Subcutaneous abdominal adipose tissue (tissue), 5 donors: Measurements from ENCODE around the gene HAP1.

Source experiments
- H3K27ac ChIP-seq: one replicate; pipeline ENCODE4 v1.7.0; 2013; ENCODE audit warnings: low read depth, mild to moderate bottlenecking, inconsistent platforms, low read length, moderate library complexity
- H3K27me3 ChIP-seq, 5 donors: one replicate each; pipeline ENCODE4 v1.7.0; 2013; ENCODE audit warnings: low read length in 5 of 5, inconsistent platforms in 1 of 5; ENCODE audit not compliant: control insufficient read depth in 5 of 5, insufficient read depth in 4 of 5
- H3K36me3 ChIP-seq, 5 donors: one replicate each; pipeline ENCODE4 v1.7.0; 2013; ENCODE audit warnings: low read length in 5 of 5; ENCODE audit not compliant: control insufficient read depth in 5 of 5, insufficient read depth in 5 of 5
- H3K4me1 ChIP-seq, 5 donors: one replicate each; pipeline ENCODE4 v1.7.0; 2013; ENCODE audit warnings: low read length in 5 of 5, mild to moderate bottlenecking in 3 of 5, moderate library complexity in 1 of 5; ENCODE audit not compliant: control insufficient read depth in 5 of 5, insufficient read depth in 5 of 5
- H3K4me3 ChIP-seq, 5 donors: one replicate each; pipeline ENCODE4 v1.7.0; 2013; ENCODE audit warnings: low read length in 5 of 5, low read depth in 1 of 5
- H3K9ac ChIP-seq, 5 donors: one replicate each; pipeline ENCODE4 v1.7.0; 2013; ENCODE audit warnings: low read length in 5 of 5, mild to moderate bottlenecking in 4 of 5, moderate library complexity in 3 of 5
- H3K9me3 ChIP-seq, 5 donors: one replicate each; pipeline ENCODE4 v1.7.0; 2013; ENCODE audit warnings: low read length in 5 of 5; ENCODE audit not compliant: control insufficient read depth in 5 of 5
- donor health status: healthy.
- donor health status: healthy.
- donor health status: healthy.
- donor health status: healthy.
- donor health status: healthy.

The HAP1 gene

GRCh38 chr17:41731836-41732235 lies 2.6 kb downstream of the HAP1 start:
- Histone ChIP-seq H3K27me3 (peaks cover 27 to 46% (median 40%) of the 10 kb centered on the region in 5 donors), H3K36me3 (no peaks in the 10 kb centered on the region), H3K9me3 (no peaks in the 10 kb centered on the region), H3K4me1 (peaks cover 0 to 18% (median 14%) of the 10 kb centered on the region in 5 donors), H3K4me3 (no peak overlapping the region), H3K27ac (no peak overlapping the region), H3K9ac (no peak overlapping the region)

GRCh38 chr17:41730479-41730878 lies 4.0 kb downstream of the HAP1 start:
- Histone ChIP-seq H3K4me3 (no peak overlapping the region), H3K9me3 (no peaks in the 10 kb centered on the region), H3K4me1 (peaks cover 0 to 18% (median 14%) of the 10 kb centered on the region in 5 donors), H3K9ac (no peak overlapping the region), H3K27ac (no peak overlapping the region), H3K36me3 (no peaks in the 10 kb centered on the region), H3K27me3 (peaks cover 22 to 35% (median 34%) of the 10 kb centered on the region in 5 donors)

- H3K27ac ChIP-seq: no peak overlapping the region
- peaks cover 0 to 2% (median 0%) of the 10 kb centered on the region in 5 donors for H3K4me1 ChIP-seq
- H3K4me3 ChIP-seq: no peak overlapping the region
- no peak overlapping the region for H3K9ac ChIP-seq
- no peaks in the 10 kb centered on the region for H3K9me3 ChIP-seq
- no peaks in the 10 kb centered on the region for H3K36me3 ChIP-seq
- H3K27me3 ChIP-seq: peaks cover 11 to 22% (median 18%) of the 10 kb centered on the region in 5 donors
Measured at GRCh38 chr17:41728056-41728455, 6.4 kb downstream of the HAP1 start.

GRCh38 chr17:41725134-41725533 lies 9.3 kb downstream of the HAP1 start:
- no peaks in the 10 kb centered on the region for H3K9me3 ChIP-seq
- no peaks in the 10 kb centered on the region for H3K36me3 ChIP-seq
- H3K4me1 ChIP-seq: no peaks in the 10 kb centered on the region
- H3K9ac ChIP-seq: no peak overlapping the region
- H3K27ac ChIP-seq: no peak overlapping the region
- H3K4me3 ChIP-seq: no peak overlapping the region
- H3K27me3 ChIP-seq: peaks cover 0 to 10% (median 6%) of the 10 kb centered on the region in 5 donors

- Histone ChIP-seq H3K27ac (no peak overlapping the region), H3K9me3 (no peaks in the 10 kb centered on the region), H3K27me3 (peaks cover 0 to 10% (median 6%) of the 10 kb centered on the region in 5 donors), H3K4me3 (no peak overlapping the region), H3K9ac (no peak overlapping the region), H3K36me3 (no peaks in the 10 kb centered on the region), H3K4me1 (no peaks in the 10 kb centered on the region)
Measured at GRCh38 chr17:41724476-41725050, 9.9 kb downstream of the HAP1 start.

GRCh38 chr17:41723801-41724475 lies 10.5 kb downstream of the HAP1 start:
- Histone ChIP-seq H3K4me3 (no peak overlapping the region), H3K4me1 (no peaks in the 10 kb centered on the region), H3K27me3 (peaks cover 0 to 10% (median 6%) of the 10 kb centered on the region in 5 donors), H3K27ac (no peak overlapping the region), H3K9ac (no peak overlapping the region), H3K9me3 (no peaks in the 10 kb centered on the region), H3K36me3 (no peaks in the 10 kb centered on the region)

GRCh38 chr17:41722231-41722630 lies 12.2 kb downstream of the HAP1 start:
- Histone ChIP-seq H3K4me3 (no peak overlapping the region), H3K9me3 (no peaks in the 10 kb centered on the region), H3K36me3 (no peaks in the 10 kb centered on the region), H3K27ac (no peak overlapping the region), H3K4me1 (peaks cover 0 to 15% (median 6%) of the 10 kb centered on the region in 5 donors), H3K9ac (no peak overlapping the region), H3K27me3 (peaks cover 0 to 8% (median 6%) of the 10 kb centered on the region in 5 donors)

GRCh38 chr17:41718287-41718645 lies 16.2 kb downstream of the HAP1 start:
- Histone ChIP-seq H3K9ac (no peak overlapping the region), H3K27ac (no peak overlapping the region)

GRCh38 chr17:41717408-41718286 lies 16.8 kb downstream of the HAP1 start:
- Histone ChIP-seq H3K9ac (peak overlapping the region in 2 of 5 donors; percentile 3 to 11), H3K4me1 (peaks cover 0 to 23% (median 6%) of the 10 kb centered on the region in 5 donors), H3K9me3 (no peaks in the 10 kb centered on the region), H3K36me3 (no peaks in the 10 kb centered on the region), H3K27me3 (no peaks in the 10 kb centered on the region), H3K4me3 (no peak overlapping the region), H3K27ac (no peak overlapping the region)

More at GRCh38 chr17:41718287-41718645, 16.2 kb downstream of the HAP1 start:
- peaks cover 0 to 6% (median 0%) of the 10 kb centered on the region in 5 donors for H3K27me3 ChIP-seq
- peaks cover 0 to 23% (median 6%) of the 10 kb centered on the region in 5 donors for H3K4me1 ChIP-seq
- no peaks in the 10 kb centered on the region for H3K9me3 ChIP-seq
- H3K4me3 ChIP-seq: no peak overlapping the region
- H3K36me3 ChIP-seq: no peaks in the 10 kb centered on the region
